ENCODE measurements around the gene UGT1A4. TPM values are rescaled to one million over a fixed set of nuclear protein-coding genes. Genes with fewer than 3 reads are reported as not detected.

UGT1A4 gene
- total RNA-seq, 1 experiment from 2014 or later: 73.6 TPM

DNA sequence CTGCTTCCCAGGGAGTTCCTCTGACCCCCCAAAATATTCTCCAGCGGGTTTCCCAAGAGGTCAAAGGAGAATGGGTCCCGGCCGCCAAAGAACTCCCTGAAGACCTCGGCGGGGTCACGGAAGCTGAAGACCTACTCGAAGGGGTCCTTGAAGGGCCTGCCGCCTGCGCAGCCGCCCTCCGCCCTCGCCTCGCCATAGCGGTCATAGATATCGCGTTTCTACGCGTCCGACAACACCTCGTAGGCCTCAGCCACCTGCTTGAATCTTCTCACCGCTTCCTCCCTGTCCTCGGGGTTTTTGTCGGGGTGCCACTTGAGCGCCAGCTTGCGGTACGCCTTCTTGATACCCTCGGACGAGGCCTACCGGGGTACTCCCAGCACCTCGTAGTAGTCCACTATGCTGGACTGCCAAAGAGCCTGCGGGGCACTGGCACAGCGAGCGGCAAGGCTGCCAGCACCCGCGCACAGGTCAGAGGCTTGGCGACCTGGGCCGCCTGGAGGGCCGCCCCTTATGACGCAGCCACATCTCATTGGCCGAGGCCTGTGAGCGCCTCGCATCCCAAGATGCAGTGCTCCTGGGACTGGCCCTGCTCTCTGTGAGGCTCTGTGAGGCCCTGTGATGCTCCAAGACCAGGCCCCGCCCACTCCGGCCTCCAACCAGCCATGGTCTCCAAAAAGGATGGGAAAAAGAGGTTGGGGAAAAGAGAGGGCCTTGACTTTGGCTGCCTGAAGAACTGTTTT, 36.5 kb downstream of the UGT1A4 start:
- H3K4me2 ChIP-seq: no peak overlapping the region
- intact Hi-C loops (cut with micrococcal nuclease; ENCODE audit: unreplicated experiment): no loop called here
- H3K4me1 ChIP-seq (replicated peaks; ENCODE audit: insufficient read depth): no peaks in the 10 kb centered on the region
- H3K27ac ChIP-seq: no peak overlapping the region
- BruUV-seq (replicated peaks): no TSS peak
- H3K9me3 ChIP-seq (ENCODE audit: insufficient read depth, low read depth): peaks cover 2% of the 10 kb centered on the region
- H3F3A ChIP-seq (ENCODE audit: insufficient read depth, low read depth): peaks cover 58% of the 10 kb centered on the region
- no peak overlapping the region for H3K4me3 ChIP-seq
- no peaks in the 10 kb centered on the region for H3K27me3 ChIP-seq (ENCODE audit: insufficient read depth, low read depth)
- TF ChIP-seq, protein P1, sequence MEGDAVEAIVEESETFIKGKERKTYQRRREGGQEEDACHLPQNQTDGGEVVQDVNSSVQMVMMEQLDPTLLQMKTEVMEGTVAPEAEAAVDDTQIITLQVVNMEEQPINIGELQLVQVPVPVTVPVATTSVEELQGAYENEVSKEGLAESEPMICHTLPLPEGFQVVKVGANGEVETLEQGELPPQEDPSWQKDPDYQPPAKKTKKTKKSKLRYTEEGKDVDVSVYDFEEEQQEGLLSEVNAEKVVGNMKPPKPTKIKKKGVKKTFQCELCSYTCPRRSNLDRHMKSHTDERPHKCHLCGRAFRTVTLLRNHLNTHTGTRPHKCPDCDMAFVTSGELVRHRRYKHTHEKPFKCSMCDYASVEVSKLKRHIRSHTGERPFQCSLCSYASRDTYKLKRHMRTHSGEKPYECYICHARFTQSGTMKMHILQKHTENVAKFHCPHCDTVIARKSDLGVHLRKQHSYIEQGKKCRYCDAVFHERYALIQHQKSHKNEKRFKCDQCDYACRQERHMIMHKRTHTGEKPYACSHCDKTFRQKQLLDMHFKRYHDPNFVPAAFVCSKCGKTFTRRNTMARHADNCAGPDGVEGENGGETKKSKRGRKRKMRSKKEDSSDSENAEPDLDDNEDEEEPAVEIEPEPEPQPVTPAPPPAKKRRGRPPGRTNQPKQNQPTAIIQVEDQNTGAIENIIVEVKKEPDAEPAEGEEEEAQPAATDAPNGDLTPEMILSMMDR (conservative IDR thresholded peaks at IDR 0.05): no peak
- TF ChIP-seq EZH2 (IDR thresholded peaks at IDR 0.05; ENCODE audit: low read depth): no peak
- CTCF ChIA-PET: no interaction called here
- H3K9me2 ChIP-seq (ENCODE audit: insufficient read depth): no peaks in the 10 kb centered on the region
- no peak overlapping the region for H2AFZ ChIP-seq
- POLR2A ChIA-PET (ENCODE audit: unreplicated experiment): no interaction called here
- peak in 1 of 2 experiments; percentile 17 for DNase-seq
- H3K79me2 ChIP-seq (ENCODE audit: low read depth): peaks cover 92% of the 10 kb centered on the region
- peaks cover 66% of the 10 kb centered on the region for H3K36me3 ChIP-seq (ENCODE audit: low read depth)
- peaks cover 48% of the 10 kb centered on the region for H4K20me1 ChIP-seq (ENCODE audit: insufficient read depth)

DNA sequence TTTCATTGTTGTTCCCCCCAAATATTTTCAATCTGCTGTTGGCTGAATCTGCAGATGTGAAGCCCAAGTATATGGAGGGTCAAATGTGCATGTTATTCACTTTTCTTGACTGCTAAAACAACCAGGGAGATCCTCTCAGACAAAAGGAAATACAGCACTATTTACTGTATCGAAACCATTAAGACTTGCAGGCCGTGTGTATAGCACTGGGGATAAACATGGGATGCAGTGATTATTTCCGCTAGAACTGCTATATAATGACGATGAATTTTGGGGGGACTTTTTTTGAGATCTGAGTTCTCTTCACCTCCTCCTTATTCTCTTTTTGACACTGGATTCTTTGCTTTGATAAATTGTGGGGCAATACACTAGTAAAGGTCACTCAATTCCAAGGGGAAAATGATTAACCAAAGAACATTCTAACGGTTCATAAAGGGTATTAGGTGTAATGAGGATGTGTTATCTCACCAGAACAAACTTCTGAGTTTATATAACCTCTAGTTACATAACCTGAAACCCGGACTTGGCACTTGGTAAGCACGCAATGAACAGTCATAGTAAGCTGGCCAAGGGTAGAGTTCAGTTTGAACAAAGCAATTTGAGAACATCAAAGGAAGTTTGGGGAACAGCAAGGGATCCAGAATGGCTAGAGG, 38.0 kb downstream of the UGT1A4 start:
- Histone ChIP-seq H4K20me1 (ENCODE audit: insufficient read depth) (peaks cover 60% of the 10 kb centered on the region), H3K4me2 (no peak overlapping the region), H3K36me3 (ENCODE audit: low read depth) (peaks cover 64% of the 10 kb centered on the region), H3K9me2 (ENCODE audit: insufficient read depth) (no peaks in the 10 kb centered on the region), H3F3A (ENCODE audit: insufficient read depth, low read depth) (peaks cover 70% of the 10 kb centered on the region), H3K79me2 (ENCODE audit: low read depth) (peaks cover 92% of the 10 kb centered on the region), H3K9me3 (ENCODE audit: insufficient read depth, low read depth) (no peaks in the 10 kb centered on the region), H3K4me3 (no peak overlapping the region), H3K4me1 (replicated peaks; ENCODE audit: insufficient read depth) (no peaks in the 10 kb centered on the region), H3K27me3 (ENCODE audit: insufficient read depth, low read depth) (no peaks in the 10 kb centered on the region), H2AFZ (no peak overlapping the region), H3K27ac (no peak overlapping the region)
- ChIA-PET POLR2A (ENCODE audit: unreplicated experiment) (no interaction called here), CTCF (no interaction called here)
- BruUV-seq (replicated peaks): no TSS peak
- intact Hi-C loops (cut with micrococcal nuclease; ENCODE audit: unreplicated experiment): no loop called here
- TF ChIP-seq, protein P1 (conservative IDR thresholded peaks at IDR 0.05): no peak
- no peak for TF ChIP-seq EZH2 (IDR thresholded peaks at IDR 0.05; ENCODE audit: low read depth)
- DNase-seq: peak in 1 of 2 experiments; percentile 26

DNA sequence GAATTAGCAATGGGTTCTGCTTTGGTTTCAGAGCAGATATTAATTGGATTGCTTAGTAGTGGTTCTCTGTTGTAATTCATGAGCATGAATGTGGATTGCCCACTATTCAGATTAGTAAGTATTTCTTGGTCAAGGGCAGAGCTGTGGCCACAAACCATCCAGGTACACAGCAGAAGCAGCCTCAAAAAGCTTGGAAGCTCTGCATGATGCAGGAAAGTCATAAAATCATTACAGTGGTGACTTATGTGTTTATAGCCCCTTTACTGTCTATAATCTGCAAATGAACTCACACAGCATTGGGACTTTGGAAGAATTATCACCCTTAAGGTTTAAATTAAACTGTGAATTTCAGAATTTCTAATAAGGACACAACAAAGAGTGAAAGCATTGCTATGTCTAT, 39.6 kb downstream of the UGT1A4 start:
- Histone ChIP-seq H3K4me3 (no peak overlapping the region), H3K9me2 (ENCODE audit: insufficient read depth) (no peaks in the 10 kb centered on the region), H3K4me1 (replicated peaks; ENCODE audit: insufficient read depth) (peaks cover 7% of the 10 kb centered on the region; the same call in 1 of the 2 replicates), H3F3A (ENCODE audit: insufficient read depth, low read depth) (peaks cover 72% of the 10 kb centered on the region), H3K79me2 (ENCODE audit: low read depth) (peaks cover 92% of the 10 kb centered on the region), H3K9me3 (ENCODE audit: insufficient read depth, low read depth) (no peaks in the 10 kb centered on the region), H2AFZ (no peak overlapping the region), H3K4me2 (no peak overlapping the region), H3K36me3 (ENCODE audit: low read depth) (peaks cover 70% of the 10 kb centered on the region), H3K27ac (no peak overlapping the region), H4K20me1 (ENCODE audit: insufficient read depth) (peaks cover 60% of the 10 kb centered on the region), H3K27me3 (ENCODE audit: insufficient read depth, low read depth) (no peaks in the 10 kb centered on the region)
- intact Hi-C loops (cut with micrococcal nuclease; ENCODE audit: unreplicated experiment): no loop called here
- CTCF ChIA-PET: no interaction called here
- DNase-seq: no peak
- POLR2A ChIA-PET (ENCODE audit: unreplicated experiment): interaction anchor here (0.6 kb wide), 1 partner anchor 16 kb away, joined by 6 read pairs; no protein-coding TSS in a partner anchor
- BruUV-seq (replicated peaks): no TSS peak
- TF ChIP-seq EZH2 (IDR thresholded peaks at IDR 0.05; ENCODE audit: low read depth): no peak
- TF ChIP-seq, protein P1 (conservative IDR thresholded peaks at IDR 0.05): no peak
